ACHN (cell line): ENCODE results near the gene RAB1A.

Experiments
- DNase-seq: peaks from one replicate; pipeline ENCODE4 v3.0.0-alpha.2; 2015
- in situ Hi-C: cut with HindIII; loops from 2 replicates; pipeline ENCODE4 v1.10.0; 2017; ENCODE audit warnings: low sequenced_read_pairs, low pct_ligation_motif_present, low pct_unique_long_range_greater_than_20kb

Gene RAB1A

DNA sequence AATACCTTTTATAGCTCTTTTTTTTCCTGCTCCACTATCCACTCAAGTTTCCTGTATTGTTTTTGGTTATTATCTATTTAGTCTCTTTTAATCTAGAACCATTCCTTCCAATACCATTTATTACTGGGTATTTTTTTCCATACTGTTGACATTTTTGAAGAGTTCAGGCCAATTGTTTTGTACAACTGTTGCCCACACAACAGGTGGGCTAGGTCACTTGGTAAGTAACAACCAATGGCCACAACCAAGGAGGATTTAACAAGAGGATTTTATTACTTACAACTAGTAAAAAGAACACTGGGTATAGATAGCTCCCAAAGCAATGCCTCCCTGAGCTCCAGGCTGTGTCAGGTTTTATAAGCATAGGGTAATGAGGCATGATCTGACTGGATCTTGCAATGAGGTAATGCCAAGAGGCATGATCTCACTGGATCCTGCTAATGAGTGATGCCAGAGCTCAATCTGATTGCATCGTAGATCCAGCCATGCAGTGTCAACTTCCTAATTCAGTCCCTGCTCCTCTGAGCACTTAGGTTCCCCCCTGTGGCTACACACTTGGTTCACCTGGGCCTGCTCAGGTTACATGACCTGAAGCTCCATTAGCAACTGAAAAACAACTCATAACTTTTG, 80.8 kb downstream of the RAB1A start:
- in situ Hi-C loops: loop anchor here (25.0 kb wide), 1 partner anchor 112 kb away; no protein-coding TSS in a partner anchor
- DNase-seq: no peak

DNA sequence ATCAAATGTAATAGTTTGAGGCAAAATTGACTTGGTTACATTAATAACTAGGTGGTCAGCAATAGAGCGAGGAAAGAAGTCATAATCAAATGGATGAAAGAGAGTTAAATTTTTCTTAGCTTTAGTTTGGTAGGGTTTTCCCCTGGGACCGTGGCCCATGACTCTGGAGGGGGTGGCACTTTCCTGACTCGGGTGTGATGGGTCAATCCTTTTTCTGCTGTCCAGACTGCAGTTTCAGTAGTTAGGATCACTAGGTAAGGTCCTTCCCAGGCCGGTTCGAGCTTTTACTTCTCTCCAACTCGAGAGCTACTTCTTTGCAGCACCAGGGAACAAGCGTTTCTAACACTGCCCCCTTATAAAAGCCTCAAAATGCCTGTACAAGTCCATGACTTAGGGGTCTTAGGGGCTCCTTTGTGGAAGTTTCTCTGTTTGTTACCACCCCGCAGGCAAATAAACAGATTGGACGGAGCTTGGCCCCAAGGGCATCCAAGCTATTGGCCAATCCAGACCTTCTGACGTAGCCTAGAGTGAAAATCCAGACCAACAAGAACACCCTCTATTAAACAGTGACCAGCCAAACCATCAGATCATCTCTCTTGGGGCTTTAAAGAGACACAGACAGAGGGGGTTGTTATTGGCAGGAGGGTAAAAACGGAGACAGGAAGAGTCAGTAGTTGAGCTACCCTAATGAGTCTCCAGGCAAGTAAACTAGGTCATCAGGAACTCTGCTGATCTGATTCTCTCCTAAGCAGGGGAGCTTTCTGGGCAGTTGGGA, 83.1 kb downstream of the RAB1A start:
- DNase-seq: no peak
- in situ Hi-C loops: loop anchor here (25.0 kb wide), 1 partner anchor 110 kb away; no protein-coding TSS in a partner anchor

DNA sequence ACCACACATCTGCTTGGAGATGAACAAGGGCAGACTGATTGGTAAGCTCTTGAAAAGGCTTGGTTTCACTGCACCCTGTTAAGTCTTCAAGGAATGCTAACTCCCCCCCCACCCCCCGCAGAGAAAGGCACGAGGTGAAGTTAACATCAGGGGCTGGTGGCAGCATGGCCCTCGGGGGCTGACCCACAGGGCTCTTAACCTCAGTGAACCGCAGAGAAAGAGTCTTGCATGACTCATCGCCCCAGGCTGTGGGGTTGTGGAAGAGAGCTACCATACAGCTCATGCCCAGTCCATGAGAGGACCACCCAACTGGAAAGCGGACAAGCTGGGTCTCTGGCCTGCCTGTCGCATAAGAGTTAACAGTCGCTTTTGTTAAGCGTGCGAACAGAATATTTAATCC, 84.3 kb downstream of the RAB1A start:
- in situ Hi-C loops: loop anchor here (25.0 kb wide), 1 partner anchor 108 kb away; no protein-coding TSS in a partner anchor
- DNase-seq: peak; percentile 65

DNA sequence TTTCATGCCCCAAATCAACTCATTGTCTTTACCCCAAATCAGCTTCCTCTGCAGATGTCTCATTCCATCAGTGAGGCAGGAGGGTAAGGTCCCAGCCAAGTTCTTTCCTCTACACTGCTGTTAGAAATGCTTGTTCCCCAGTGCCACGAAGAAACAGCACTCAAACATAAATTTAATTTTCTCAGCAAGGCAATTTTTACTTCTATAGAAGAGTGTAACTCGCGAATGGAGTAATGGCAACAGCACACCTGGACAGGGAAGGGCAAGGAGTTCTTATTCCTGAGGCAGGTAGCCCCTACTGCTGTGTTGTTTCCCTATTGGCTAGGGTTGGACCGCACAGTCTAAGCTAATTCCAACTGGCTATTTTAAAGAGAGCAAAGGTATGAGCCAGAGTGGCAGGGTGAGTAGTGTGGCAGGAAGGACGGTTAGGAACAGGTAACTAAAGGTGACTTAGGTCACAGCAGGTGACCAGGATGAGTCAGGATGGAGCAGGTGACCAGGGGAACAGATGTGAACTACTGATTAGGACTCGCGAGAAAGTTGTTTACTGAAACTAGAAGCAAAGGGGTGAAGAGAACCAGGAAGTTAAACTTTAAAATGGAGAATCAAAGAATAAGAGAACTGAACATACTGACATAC, 85.7 kb downstream of the RAB1A start:
- in situ Hi-C loops: loop anchor here (25.0 kb wide), 1 partner anchor 107 kb away; no protein-coding TSS in a partner anchor

DNA sequence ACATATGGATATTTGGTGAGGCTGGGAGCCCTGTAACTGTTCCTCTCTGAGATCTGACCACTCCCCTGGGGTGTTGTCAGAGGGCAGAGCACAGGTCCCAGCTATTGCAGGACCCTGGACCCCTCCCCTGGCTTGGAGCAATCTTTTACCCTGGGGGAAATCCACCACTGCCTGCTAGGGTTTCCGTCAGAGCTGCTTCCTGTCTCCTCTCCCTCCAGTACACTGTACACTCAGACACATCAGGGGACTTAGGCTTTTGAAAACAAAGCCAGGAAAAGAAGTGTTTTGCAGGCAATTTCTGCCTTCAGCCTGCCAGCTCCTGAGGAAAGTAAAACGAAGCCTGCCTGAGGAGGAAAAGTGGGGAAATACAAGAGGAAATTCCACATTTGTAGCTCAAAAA, 86.9 kb downstream of the RAB1A start:
- in situ Hi-C loops: loop anchor here (25.0 kb wide), 1 partner anchor 106 kb away; no protein-coding TSS in a partner anchor
- no peak for DNase-seq

More for the DNA sequence above, 85.7 kb downstream of the RAB1A start:
- no peak for DNase-seq

DNA sequence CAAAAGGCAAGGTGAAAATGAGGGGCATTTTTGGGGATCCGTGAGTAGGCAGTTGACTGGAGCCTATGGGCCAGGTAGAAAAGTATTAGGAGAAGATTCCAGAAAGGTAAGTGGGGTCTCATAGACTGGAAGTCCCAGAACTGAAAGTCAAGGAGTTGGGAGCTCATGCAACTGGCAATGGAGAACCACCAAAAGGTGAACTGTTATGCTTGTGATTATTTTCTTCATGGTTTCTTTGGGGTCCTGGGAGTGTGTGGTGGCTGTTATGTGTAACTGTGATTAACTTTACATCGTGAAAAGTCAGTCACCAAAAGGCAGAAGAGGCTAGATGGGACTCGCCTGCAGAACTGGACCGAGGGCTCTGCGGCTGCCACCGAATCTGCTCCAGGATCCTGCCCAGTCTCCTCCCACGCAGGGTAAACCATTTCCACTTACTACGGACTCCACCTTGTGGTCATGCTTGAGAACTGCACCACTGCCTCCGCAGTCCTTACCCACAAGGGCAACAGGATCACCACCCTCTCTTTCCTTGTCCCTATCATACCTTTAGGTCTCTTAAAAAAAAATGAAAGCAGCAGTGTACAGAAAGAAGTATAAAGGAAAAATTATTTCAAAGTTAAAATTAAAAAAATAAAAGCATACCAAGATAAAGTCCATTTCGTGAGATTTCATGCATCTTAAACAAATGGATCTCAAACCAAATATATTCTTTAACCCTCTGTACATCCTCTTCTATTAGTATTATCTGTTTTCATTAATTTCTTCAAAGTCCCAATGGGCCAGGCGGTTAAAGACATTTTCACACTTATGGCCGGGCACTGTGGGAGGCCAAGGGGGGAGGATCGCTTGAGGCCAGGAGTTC, 89.3 kb downstream of the RAB1A start:
- in situ Hi-C loops: loop anchor here (25.0 kb wide), 1 partner anchor 103 kb away; no protein-coding TSS in a partner anchor

DNA sequence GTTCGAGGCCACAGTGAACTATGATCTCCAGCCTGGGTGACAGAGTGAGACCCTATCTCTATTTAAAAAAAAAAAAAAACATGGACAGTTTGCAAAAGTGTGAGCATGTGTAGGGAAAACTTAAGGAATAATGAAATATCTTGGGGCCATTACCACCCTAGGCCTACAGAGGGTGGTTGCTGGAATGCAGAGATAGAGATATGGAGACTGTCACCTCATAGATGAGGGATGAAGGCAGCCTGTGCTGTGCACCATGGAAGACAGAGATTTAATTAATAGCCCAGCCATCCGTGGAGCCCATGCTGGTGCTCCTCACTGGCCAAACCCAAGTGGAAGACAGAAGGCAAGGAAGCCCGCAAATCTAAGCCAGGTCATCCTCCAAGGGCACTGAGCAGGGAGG, 90.3 kb downstream of the RAB1A start:
- in situ Hi-C loops: loop anchor here (25.0 kb wide), 1 partner anchor 102 kb away; no protein-coding TSS in a partner anchor
- DNase-seq: no peak

More for the DNA sequence above, 89.3 kb downstream of the RAB1A start:
- peak; percentile 85 for DNase-seq

DNA sequence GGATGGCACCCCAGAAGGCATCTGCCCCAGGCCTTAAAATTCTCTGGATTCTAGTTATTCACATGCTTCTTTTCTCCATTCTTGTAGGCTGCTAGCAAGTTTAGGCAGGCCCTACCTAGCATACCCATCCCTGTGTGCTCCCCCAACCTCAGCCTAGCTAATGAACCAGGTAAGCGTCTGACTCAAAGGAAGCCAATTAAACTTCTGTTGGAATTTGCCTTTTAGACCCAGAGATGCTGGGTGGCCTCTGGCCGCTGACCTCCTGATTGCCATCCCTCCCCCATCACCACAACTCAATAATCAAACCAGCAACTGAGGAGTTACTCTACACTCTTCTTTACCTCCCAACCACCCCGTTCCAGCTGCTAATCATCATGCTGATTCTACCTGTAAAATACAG, 92.7 kb downstream of the RAB1A start:
- in situ Hi-C loops: loop anchor here (25.0 kb wide), 1 partner anchor 100 kb away; no protein-coding TSS in a partner anchor
- DNase-seq: no peak
